HS-27A (cell line): Measurements from ENCODE around the gene RNF141.

Experiments used
- DNase-seq: peaks from one replicate; pipeline ENCODE4 v3.0.0-alpha.2; 2012; ENCODE audit warnings: low read depth, missing footprints

Gene RNF141

DNA sequence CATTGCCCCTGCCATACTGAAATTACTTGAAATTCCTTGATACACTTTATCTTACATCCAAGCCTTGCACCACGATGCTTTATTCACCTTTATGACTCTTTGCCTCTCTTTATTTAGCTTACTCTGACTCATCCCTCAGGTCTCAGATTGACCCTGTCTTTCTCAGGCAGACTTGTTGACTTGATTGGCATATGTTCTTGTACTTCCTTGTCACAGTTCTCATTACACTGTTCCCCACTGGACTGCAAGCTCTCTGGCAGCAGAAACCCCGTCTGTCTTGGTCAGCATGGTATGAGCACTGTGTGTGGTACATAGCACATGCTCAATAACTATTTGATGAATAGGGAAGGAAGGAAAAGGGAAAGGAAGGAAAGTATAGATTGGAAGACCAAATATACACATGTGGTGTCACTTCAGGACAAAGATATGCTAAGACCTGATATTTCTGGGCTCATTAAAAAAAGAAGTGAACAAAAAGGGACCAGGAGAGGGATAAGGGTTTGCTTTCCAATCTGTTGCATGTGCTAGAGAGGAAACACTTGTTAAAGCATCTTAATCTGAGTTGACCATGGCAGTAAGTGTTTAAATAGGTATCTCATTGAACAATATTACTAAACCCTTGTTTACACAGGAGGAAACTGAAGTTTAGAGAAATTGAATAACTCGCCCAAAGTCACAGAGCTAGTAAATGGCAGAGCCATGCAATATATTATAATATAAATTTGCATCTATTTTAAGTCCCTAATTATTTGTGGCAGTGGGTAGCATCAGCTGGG, 20.2 kb upstream of the RNF141 start:
- DNase-seq: no peak

DNA sequence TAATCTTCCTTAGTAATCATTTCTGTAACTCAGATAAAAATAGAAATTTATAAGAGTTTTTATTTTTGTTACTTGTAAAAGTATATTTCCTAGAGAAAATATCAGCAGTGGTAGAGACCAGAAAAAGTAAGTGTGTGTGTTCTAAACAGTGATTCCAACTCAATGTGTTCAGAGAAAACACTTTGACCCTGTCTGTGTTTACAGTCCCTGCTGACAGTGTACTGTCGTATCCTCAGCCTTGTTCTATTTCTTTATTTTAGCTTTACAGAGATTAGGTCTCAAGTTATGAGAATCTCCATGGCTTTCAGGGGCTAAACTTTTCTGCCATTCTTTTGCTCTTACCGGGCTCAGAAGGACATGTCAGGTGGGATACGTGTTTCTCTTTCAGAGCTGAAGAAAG, 17.3 kb upstream of the RNF141 start:
- DNase-seq: no peak

DNA sequence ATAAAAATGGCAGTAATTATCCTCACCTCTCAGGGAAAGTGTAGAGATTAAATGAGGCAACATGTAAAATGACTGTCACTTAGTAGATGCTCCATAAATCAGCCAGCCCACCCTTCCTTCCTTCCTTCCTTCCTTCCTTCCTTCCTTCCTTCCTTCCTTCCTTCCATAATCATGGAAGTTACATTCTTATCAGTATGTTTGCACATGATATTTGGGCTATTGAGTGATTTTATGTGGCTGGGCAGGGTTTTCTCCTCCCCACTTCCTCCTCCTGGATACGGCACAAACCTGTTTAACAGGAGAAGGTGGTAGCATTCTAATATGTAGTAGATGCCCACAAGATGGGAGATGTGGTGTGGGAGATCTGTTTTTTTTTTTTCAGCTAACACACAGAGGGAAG, 15.6 kb upstream of the RNF141 start:
- no peak for DNase-seq

DNA sequence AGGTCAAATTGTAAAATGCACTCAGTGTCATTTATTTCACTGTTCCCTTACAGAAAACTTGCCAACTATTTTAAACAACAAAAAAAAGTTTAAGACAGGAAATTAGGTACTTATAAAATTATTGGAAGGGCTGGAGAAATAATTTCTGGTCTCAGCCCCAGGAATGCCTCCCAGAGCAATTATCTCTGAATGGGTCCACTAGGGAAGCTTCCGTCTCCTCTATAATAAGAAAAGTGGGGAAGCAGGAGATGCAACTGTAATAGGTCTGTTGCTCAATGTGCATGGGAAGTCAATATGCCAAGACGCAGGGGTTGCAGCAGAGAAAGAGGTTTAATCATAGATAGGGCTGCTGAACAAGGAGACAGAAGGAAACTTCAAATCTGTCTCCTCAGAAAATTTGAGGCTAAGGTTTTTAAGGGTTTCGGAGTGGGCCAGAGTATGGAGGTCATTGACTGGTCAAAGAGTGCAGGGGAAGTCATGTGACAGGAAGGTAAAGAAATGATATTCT, 10.9 kb upstream of the RNF141 start:
- DNase-seq: no peak

GRCh38 chr11:10551290-10551592, 10.3 kb upstream of the RNF141 start:
- no peak for DNase-seq

GRCh38 chr11:10550503-10551289, 9.7 kb upstream of the RNF141 start:
- no peak for DNase-seq

GRCh38 chr11:10544491-10545465, 3.8 kb upstream of the RNF141 start:
- no peak for DNase-seq

- no peak for DNase-seq
Measured at GRCh38 chr11:10543782-10544181, 2.8 kb upstream of the RNF141 start.

DNA sequence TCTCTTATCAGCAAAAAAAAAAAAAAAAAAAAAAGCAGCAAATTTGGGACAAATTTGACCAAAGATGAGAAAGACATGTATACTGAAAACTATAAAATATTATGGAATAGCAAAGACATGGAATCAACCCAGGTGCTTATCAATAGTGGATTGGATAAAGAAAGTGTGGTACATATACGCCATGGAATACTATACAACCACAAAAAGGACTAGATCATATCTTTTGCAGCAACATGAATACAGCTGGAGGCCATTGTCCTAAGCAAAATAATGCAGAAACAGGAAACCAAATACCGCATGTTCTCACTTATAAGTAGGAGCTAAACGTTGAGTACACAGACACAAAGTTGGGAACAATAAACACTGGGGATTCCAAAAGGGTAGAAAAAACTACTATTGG, 1.8 kb upstream of the RNF141 start:
- DNase-seq: no peak

- DNase-seq: no peak
Measured at GRCh38 chr11:10541561-10541930, 559 bp upstream of the RNF141 start.

GRCh38 chr11:10540546-10540914, 457 bp downstream of the RNF141 start:
- DNase-seq: no peak

GRCh38 chr11:10539339-10539738, 1.6 kb downstream of the RNF141 start:
- no peak for DNase-seq

GRCh38 chr11:10538924-10539323, 2.1 kb downstream of the RNF141 start:
- no peak for DNase-seq

DNA sequence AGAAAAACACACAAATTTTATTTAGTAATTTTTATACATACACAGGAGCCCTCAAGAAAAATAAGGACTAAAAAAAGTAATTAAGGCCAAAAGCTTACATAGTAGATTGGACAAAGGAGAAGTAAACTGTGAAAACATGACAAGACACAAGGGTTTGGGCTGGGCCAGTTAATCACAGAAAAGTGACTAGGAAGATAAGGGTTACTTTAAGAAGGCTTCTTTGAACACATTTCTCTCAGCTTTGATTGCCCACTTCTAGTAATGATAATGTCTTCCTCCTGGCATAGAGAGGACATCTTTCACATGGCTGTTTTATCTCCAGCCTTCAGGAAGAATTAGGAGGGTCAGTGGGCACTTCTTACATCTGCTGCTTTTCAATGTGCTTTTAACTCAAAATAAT, 3.4 kb downstream of the RNF141 start:
- DNase-seq: no peak

DNA sequence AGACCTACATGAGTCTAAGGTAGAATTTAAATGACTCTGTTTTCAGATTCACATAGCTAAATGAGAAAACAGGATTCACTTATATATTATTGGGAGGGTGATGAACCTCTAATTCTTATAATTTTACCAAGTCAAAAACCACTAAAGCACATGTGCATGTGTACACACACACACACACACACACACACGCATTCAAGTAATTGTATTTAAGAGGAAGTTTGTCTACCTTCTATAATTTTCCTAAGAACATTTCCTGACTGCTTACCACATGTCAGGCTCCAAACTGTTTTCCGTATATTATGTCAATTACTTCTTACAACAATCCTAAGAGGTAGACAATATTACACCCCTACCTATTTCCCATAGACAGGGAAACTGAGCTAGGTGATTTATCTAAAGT, 6.7 kb downstream of the RNF141 start:
- DNase-seq: no peak

DNA sequence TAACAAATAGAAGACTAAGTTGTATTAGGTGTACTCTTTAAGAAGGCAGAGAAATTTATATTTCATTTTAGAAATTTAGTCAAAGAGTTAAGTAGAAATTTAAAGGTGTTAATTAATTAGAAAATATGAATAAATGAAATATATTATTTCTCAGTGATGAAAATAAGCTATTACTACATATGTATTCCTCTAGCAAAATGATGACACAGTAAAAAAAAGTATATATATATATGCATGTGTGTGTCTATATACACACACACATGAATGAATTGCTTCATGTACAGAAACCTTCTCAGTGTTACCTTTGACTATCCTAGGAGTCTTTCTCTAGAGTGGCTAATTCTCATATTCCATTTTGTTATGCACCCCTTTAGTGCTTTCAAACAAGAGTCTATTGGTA, 7.7 kb downstream of the RNF141 start:
- DNase-seq: no peak

- no peak for DNase-seq
Measured at GRCh38 chr11:10532526-10532925, 8.5 kb downstream of the RNF141 start.

GRCh38 chr11:10529279-10529678, 11.7 kb downstream of the RNF141 start:
- DNase-seq: no peak

- no peak for DNase-seq
Measured at GRCh38 chr11:10528121-10528520, 12.9 kb downstream of the RNF141 start.

GRCh38 chr11:10526974-10527918, 13.7 kb downstream of the RNF141 start:
- DNase-seq: no peak

DNA sequence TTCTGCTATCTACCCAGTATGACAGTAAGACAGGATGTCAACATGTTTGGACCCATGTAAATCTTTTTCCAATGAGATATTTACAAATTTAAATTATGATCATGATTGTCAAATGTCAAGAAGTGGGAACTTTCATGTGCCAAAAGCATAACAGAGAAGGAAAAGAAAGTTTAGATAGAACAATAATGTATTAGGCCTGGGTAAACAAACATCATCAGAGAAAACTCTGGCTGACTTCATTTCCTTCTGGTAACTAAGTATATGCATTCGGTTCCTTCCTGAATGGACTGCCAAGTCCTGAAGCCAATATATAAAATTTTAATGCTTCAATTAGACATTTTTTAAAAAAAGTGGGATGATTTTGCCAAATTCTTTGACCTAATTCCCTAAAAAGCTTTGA, 16.5 kb downstream of the RNF141 start:
- no peak for DNase-seq
